ENCODE data around the gene ITFG1. TPM values are rescaled to one million over a fixed set of nuclear protein-coding genes. Genes with fewer than 3 reads are reported as not detected.

The ITFG1 gene
- total RNA-seq, 1 donor = 58.6 TPM

DNA sequence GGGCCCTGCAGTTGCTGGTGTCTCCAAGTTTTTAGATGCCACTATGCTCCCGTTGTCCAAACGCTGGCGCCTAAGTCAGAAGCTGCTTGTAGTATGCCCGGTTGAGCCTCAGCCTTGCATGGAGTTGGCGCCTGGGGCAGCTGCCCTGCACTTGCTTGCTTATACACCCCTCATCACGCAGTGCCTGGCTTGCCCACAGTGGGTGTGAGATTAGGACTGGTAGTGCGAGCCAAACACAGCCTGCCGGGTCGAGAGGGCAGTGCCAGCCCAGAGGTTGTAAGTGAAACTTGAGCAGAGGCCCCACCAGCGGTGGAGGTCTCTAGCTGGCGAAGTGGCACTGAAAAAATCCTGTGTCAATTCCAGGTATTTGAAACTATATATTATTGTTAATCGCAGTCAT, 90.3 kb downstream of the ITFG1 start:
- TF ChIP-seq, protein P1, sequence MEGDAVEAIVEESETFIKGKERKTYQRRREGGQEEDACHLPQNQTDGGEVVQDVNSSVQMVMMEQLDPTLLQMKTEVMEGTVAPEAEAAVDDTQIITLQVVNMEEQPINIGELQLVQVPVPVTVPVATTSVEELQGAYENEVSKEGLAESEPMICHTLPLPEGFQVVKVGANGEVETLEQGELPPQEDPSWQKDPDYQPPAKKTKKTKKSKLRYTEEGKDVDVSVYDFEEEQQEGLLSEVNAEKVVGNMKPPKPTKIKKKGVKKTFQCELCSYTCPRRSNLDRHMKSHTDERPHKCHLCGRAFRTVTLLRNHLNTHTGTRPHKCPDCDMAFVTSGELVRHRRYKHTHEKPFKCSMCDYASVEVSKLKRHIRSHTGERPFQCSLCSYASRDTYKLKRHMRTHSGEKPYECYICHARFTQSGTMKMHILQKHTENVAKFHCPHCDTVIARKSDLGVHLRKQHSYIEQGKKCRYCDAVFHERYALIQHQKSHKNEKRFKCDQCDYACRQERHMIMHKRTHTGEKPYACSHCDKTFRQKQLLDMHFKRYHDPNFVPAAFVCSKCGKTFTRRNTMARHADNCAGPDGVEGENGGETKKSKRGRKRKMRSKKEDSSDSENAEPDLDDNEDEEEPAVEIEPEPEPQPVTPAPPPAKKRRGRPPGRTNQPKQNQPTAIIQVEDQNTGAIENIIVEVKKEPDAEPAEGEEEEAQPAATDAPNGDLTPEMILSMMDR (IDR thresholded peaks at IDR 0.05; ENCODE audit: extremely low read depth, low read depth, low read length) = no peak
- H4K20me1 ChIP-seq (ENCODE audit: insufficient read depth, low read length) = no peaks in the 10 kb centered on the region
- H3K4me1 ChIP-seq (ENCODE audit: insufficient read depth, low read length) = no peaks in the 10 kb centered on the region
- no peaks in the 10 kb centered on the region for H3K9me3 ChIP-seq (ENCODE audit: low read depth, low read length)
- H3K27me3 ChIP-seq (ENCODE audit: insufficient read depth, low read length) = no peaks in the 10 kb centered on the region
- H3K4me2 ChIP-seq (ENCODE audit: insufficient read depth, low read length) = no peak overlapping the region
- peaks cover 3% of the 10 kb centered on the region for H3K36me3 ChIP-seq (ENCODE audit: insufficient read depth, low read length)
- no peak for DNase-seq (ENCODE audit: insufficient read length, low spot score, missing footprints)
- H3K27ac ChIP-seq (ENCODE audit: low read depth, low read length) = no peak overlapping the region
- no peak overlapping the region for H2AFZ ChIP-seq (ENCODE audit: low read length)
- H3K4me3 ChIP-seq (ENCODE audit: insufficient read depth, low read length) = no peak overlapping the region
- H3K79me2 ChIP-seq (ENCODE audit: insufficient read depth, low read length) = no peaks in the 10 kb centered on the region

- no peaks in the 10 kb centered on the region for H3K27me3 ChIP-seq (ENCODE audit: insufficient read depth, low read length)
- no peak overlapping the region for H3K4me3 ChIP-seq (ENCODE audit: insufficient read depth, low read length)
- H3K9me3 ChIP-seq (ENCODE audit: low read depth, low read length) = no peaks in the 10 kb centered on the region
- no peaks in the 10 kb centered on the region for H3K79me2 ChIP-seq (ENCODE audit: insufficient read depth, low read length)
- TF ChIP-seq, protein P1 (IDR thresholded peaks at IDR 0.05; ENCODE audit: extremely low read depth, low read depth, low read length) = no peak
- no peaks in the 10 kb centered on the region for H4K20me1 ChIP-seq (ENCODE audit: insufficient read depth, low read length)
- H3K4me2 ChIP-seq (ENCODE audit: insufficient read depth, low read length) = no peak overlapping the region
- no peaks in the 10 kb centered on the region for H3K36me3 ChIP-seq (ENCODE audit: insufficient read depth, low read length)
- no peak overlapping the region for H3K27ac ChIP-seq (ENCODE audit: low read depth, low read length)
- no peaks in the 10 kb centered on the region for H3K4me1 ChIP-seq (ENCODE audit: insufficient read depth, low read length)
- H2AFZ ChIP-seq (ENCODE audit: low read length) = no peak overlapping the region
- no peak for DNase-seq (ENCODE audit: insufficient read length, low spot score, missing footprints)
These were observed 94.6 kb downstream of the ITFG1 start for GRCh38 chr16:47366228-47366627.

DNA sequence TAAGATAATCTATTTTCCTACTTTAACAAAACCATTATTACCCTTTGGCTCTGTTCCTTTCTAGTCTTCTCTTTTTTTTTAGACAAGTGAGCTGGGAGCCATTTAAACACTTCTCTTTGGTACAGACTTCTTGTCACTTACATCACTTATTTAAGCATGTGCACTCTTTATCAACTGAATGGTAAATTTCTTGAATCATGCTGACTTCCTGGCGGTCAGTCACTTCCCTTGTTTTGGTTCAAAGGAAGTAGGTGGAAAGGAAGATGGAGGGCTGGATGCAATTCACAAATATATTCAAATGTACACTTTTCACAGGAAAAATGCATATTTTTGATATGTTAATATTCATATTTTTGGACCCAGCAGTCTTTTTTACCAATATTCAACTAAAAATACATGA, 97.1 kb downstream of the ITFG1 start:
- H3K4me2 ChIP-seq (ENCODE audit: insufficient read depth, low read length) = no peak overlapping the region
- TF ChIP-seq, protein P1 (IDR thresholded peaks at IDR 0.05; ENCODE audit: extremely low read depth, low read depth, low read length) = no peak
- H3K4me1 ChIP-seq (ENCODE audit: insufficient read depth, low read length) = no peaks in the 10 kb centered on the region
- H2AFZ ChIP-seq (ENCODE audit: low read length) = no peak overlapping the region
- H3K4me3 ChIP-seq (ENCODE audit: insufficient read depth, low read length) = no peak overlapping the region
- H3K9me3 ChIP-seq (ENCODE audit: low read depth, low read length) = no peaks in the 10 kb centered on the region
- H3K36me3 ChIP-seq (ENCODE audit: insufficient read depth, low read length) = no peaks in the 10 kb centered on the region
- no peak for DNase-seq (ENCODE audit: insufficient read length, low spot score, missing footprints)
- H4K20me1 ChIP-seq (ENCODE audit: insufficient read depth, low read length) = no peaks in the 10 kb centered on the region
- H3K27ac ChIP-seq (ENCODE audit: low read depth, low read length) = no peak overlapping the region
- no peaks in the 10 kb centered on the region for H3K79me2 ChIP-seq (ENCODE audit: insufficient read depth, low read length)
- no peaks in the 10 kb centered on the region for H3K27me3 ChIP-seq (ENCODE audit: insufficient read depth, low read length)

DNA sequence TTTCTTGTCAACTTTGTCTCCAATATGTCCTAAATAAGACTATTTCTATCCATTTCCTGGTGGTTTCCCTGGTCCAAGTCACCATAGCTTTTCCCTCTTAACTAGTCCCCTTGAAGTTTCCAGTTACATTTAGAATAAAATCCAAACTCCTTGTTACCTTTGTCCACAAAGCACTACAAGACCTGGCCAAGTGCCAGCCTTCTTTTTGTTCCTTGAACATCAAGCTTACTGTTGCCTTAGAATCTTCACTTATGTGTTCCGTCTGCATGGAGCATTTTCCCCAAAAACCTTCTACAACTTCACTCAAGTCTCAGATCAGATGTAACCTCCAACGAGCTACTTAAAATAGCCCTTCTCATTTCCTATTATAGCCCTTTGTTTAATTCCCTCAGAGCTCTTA, 101.4 kb downstream of the ITFG1 start:
- no peaks in the 10 kb centered on the region for H3K27me3 ChIP-seq (ENCODE audit: insufficient read depth, low read length)
- no peaks in the 10 kb centered on the region for H3K36me3 ChIP-seq (ENCODE audit: insufficient read depth, low read length)
- H3K27ac ChIP-seq (ENCODE audit: low read depth, low read length) = no peak overlapping the region
- H3K4me3 ChIP-seq (ENCODE audit: insufficient read depth, low read length) = no peak overlapping the region
- no peak overlapping the region for H2AFZ ChIP-seq (ENCODE audit: low read length)
- H3K4me1 ChIP-seq (ENCODE audit: insufficient read depth, low read length) = no peaks in the 10 kb centered on the region
- H3K9me3 ChIP-seq (ENCODE audit: low read depth, low read length) = no peaks in the 10 kb centered on the region
- H4K20me1 ChIP-seq (ENCODE audit: insufficient read depth, low read length) = no peaks in the 10 kb centered on the region
- H3K4me2 ChIP-seq (ENCODE audit: insufficient read depth, low read length) = no peak overlapping the region
- no peaks in the 10 kb centered on the region for H3K79me2 ChIP-seq (ENCODE audit: insufficient read depth, low read length)
- no peak for DNase-seq (ENCODE audit: insufficient read length, low spot score, missing footprints)
- TF ChIP-seq, protein P1 (IDR thresholded peaks at IDR 0.05; ENCODE audit: extremely low read depth, low read depth, low read length) = no peak

All from osteoblast (primary cell).